GM18499 (cell line): ENCODE results near the gene KRTAP10-1.

Experiments used
- ATAC-seq: cut with Tn5 transposase; IDR thresholded peaks from one replicate; pipeline ENCODE4 v1.9.1; 2021; ENCODE audit warnings: moderate number of reproducible peaks; ENCODE audit not compliant: insufficient read depth, unreplicated experiment

The KRTAP10-1 gene

GRCh38 chr21:44519346-44520325, 20.4 kb downstream of the KRTAP10-1 start:
- no peak for ATAC-seq

GRCh38 chr21:44518686-44519085, 21.3 kb downstream of the KRTAP10-1 start:
- ATAC-seq, result no peak

- no peak for ATAC-seq
Observed at GRCh38 chr21:44517175-44517899, 22.7 kb downstream of the KRTAP10-1 start.

- ATAC-seq, result no peak
Observed at GRCh38 chr21:44516828-44517174, 23.2 kb downstream of the KRTAP10-1 start.

- ATAC-seq, result no peak
Observed at GRCh38 chr21:44516342-44516741, 23.7 kb downstream of the KRTAP10-1 start.

GRCh38 chr21:44515359-44516165, 24.4 kb downstream of the KRTAP10-1 start:
- ATAC-seq, result no peak

GRCh38 chr21:44514746-44515358, 25.1 kb downstream of the KRTAP10-1 start:
- ATAC-seq, result no peak

GRCh38 chr21:44514218-44514520, 25.8 kb downstream of the KRTAP10-1 start:
- ATAC-seq, result no peak

GRCh38 chr21:44513389-44514217, 26.4 kb downstream of the KRTAP10-1 start:
- ATAC-seq, result no peak

GRCh38 chr21:44512496-44513388, 27.3 kb downstream of the KRTAP10-1 start:
- ATAC-seq, result no peak

GRCh38 chr21:44511938-44512275, 28.1 kb downstream of the KRTAP10-1 start:
- no peak for ATAC-seq

- no peak for ATAC-seq
Observed at GRCh38 chr21:44511219-44511937, 28.6 kb downstream of the KRTAP10-1 start.

GRCh38 chr21:44510508-44511218, 29.3 kb downstream of the KRTAP10-1 start:
- no peak for ATAC-seq

GRCh38 chr21:44510109-44510507, 29.9 kb downstream of the KRTAP10-1 start:
- no peak for ATAC-seq

- ATAC-seq, result no peak
Observed at GRCh38 chr21:44509539-44509938, 30.5 kb downstream of the KRTAP10-1 start.

GRCh38 chr21:44508711-44509445, 31.1 kb downstream of the KRTAP10-1 start:
- no peak for ATAC-seq

GRCh38 chr21:44508426-44508710, 31.6 kb downstream of the KRTAP10-1 start:
- no peak for ATAC-seq
